HepG2 (cell line): Measurements from ENCODE around the gene ETV6. TPM values are rescaled to one million over a fixed set of nuclear protein-coding genes. Genes with fewer than 3 reads are reported as not detected.

Experiments used
- ATAC-seq: fragments of 200-7000 bp; cut with Tn5 transposase; 3 replicates; pipeline ENCODE4 v1.9.1; 2020; ENCODE audit warnings: mild to moderate bottlenecking, moderate library complexity
- BruUV-seq: library from RNA; stranded (reverse); fragments of 400-500 nt; replicated peaks from 2 replicates; lab custom pipeline; 2021; lab: Mats Ljungman, UMichigan
- CTCF ChIA-PET: fragments of 300-600 bp; formaldehyde crosslinking; extraction: SDS; loops from one replicate; lab custom pipeline; 2021; ENCODE audit warnings: low total read pairs, inconsistent platforms, low intra/inter-chr PET ratio; lab: Yijun Ruan, JAX
- POLR2A ChIA-PET: fragments of 350-600 bp; sonication (Branson Sonifier 250); formaldehyde crosslinking; loops from one replicate; lab custom pipeline; 2020; ENCODE audit warnings: antibody characterized with exemption, inconsistent platforms; lab: Yijun Ruan, JAX
- DNase-seq: peaks from one replicate; pipeline ENCODE4 v3.0.0-alpha.2; 2015; ENCODE audit warnings: low spot score
- FAIRE-seq: peaks from 3 replicates; lab custom pipeline; 2011; peaks lifted over from hg19 to GRCh38; lab: Jason Lieb, UNC
- H2AFZ ChIP-seq: one replicate; pipeline ENCODE4 v1.6.1; 2011; ENCODE audit warnings: low read length, inconsistent platforms
- H3K27ac ChIP-seq: fragments of 300-600 bp; 3 replicates; pipeline ENCODE4 v1.8.0; 2011; ENCODE audit warnings: mixed run types, mild to moderate bottlenecking, mixed read lengths, low read length, inconsistent platforms; ENCODE audit not compliant: insufficient read depth; ENCODE audit errors: extremely low read length
- H3K27me3 ChIP-seq, 2 experiments: fragments of 200-600 bp in 1 of 2; 2 replicates in 1 of 2; 3 replicates in 1 of 2; pipeline versions ENCODE4 v1.6.0 to v1.8.0; 2011; ENCODE audit warnings: low read length in 2 of 2, mild to moderate bottlenecking in 2 of 2, moderate library complexity in 2 of 2, inconsistent platforms in 1 of 2; ENCODE audit not compliant: insufficient read depth in 2 of 2, control insufficient read depth in 1 of 2
- H3K36me3 ChIP-seq, 2 experiments: fragments of 200-600 bp in 1 of 2; replicated peaks in 1 of 2; 2 replicates in 1 of 2; 3 replicates in 1 of 2; pipeline versions ENCODE4 v1.5.1 to v1.8.0; 2011; ENCODE audit warnings: low read length in 2 of 2, inconsistent platforms in 1 of 2; ENCODE audit not compliant: insufficient read depth in 2 of 2, control insufficient read depth in 1 of 2
- H3K4me1 ChIP-seq: 2 replicates; pipeline ENCODE4 v1.5.1; 2012; ENCODE audit warnings: low read length, inconsistent platforms; ENCODE audit not compliant: insufficient read depth
- H3K4me2 ChIP-seq: 2 replicates; pipeline ENCODE4 v1.6.0; 2011; ENCODE audit warnings: low read depth, low read length, inconsistent platforms
- H3K4me3 ChIP-seq, 3 experiments: fragments of 200-600 bp in 1 of 3; sonication (generic), shearing (Covaris generic) in 1 of 3; replicated peaks in 1 of 3; 2 replicates each; pipeline ENCODE4 v1.5.1; 2011 to 2016; ENCODE audit warnings: low read length in 3 of 3, inconsistent platforms in 2 of 3, low read depth in 2 of 3, mild to moderate bottlenecking in 2 of 3, control low read depth in 1 of 3, mixed read lengths in 1 of 3; ENCODE audit not compliant: insufficient read depth in 1 of 3
- H3K79me2 ChIP-seq: one replicate; pipeline ENCODE4 v1.6.1; 2011; ENCODE audit warnings: low read length, inconsistent platforms; ENCODE audit not compliant: insufficient read depth
- H3K9ac ChIP-seq: 2 replicates; pipeline ENCODE4 v1.6.0; 2011; ENCODE audit warnings: mild to moderate bottlenecking, low read depth, low read length, inconsistent platforms; ENCODE audit not compliant: insufficient read depth
- H3K9me3 ChIP-seq: 2 replicates; pipeline ENCODE4 v1.5.1; 2012; ENCODE audit warnings: mild to moderate bottlenecking, low read length
- H4K20me1 ChIP-seq: 2 replicates; pipeline ENCODE4 v1.6.0; 2011; ENCODE audit warnings: inconsistent platforms, mild to moderate bottlenecking, low read length, moderate library complexity; ENCODE audit not compliant: insufficient read depth
- HOXA3 ChIP-seq: sonication (generic); formaldehyde crosslinking; IDR thresholded peaks from 2 replicates; pipeline ENCODE4 v1.5.0; 2020; ENCODE audit warnings: missing genetic modification reagents
- KLF6 ChIP-seq: IDR thresholded peaks from 2 replicates; pipeline ENCODE4 v1.8.0; 2016; ENCODE audit warnings: missing biosample characterization, missing genetic modification reagents
- NCOA1 ChIP-seq: sonication (generic); formaldehyde crosslinking; IDR thresholded peaks from 2 replicates; pipeline ENCODE4 v1.9.0; 2021; ENCODE audit warnings: missing genetic modification reagents
- NFIB ChIP-seq: sonication (generic); formaldehyde crosslinking; IDR thresholded peaks from 2 replicates; pipeline ENCODE4 v1.9.0; 2021; ENCODE audit warnings: missing genetic modification reagents, mild to moderate bottlenecking, borderline replicate concordance
- NR3C1 ChIP-seq: sonication (generic); formaldehyde crosslinking; IDR thresholded peaks from 2 replicates; pipeline ENCODE4 v1.4.0; 2020; ENCODE audit warnings: missing genetic modification reagents
- PHF5A ChIP-seq: IDR thresholded peaks from one replicate; pipeline ENCODE4 v1.6.1; 2018; ENCODE audit warnings: low read depth, missing genetic modification reagents; ENCODE audit not compliant: unreplicated experiment
- RFX1 ChIP-seq: fragments of 450-650 bp; IDR thresholded peaks from 2 replicates; pipeline ENCODE4 v1.6.1; 2017
- ZBTB20 ChIP-seq: sonication (generic); formaldehyde crosslinking; IDR thresholded peaks from 2 replicates; pipeline ENCODE4 v1.8.1; 2023; ENCODE audit warnings: missing genetic modification reagents, low read depth, mild to moderate bottlenecking, borderline replicate concordance
- ZNF121 ChIP-seq: sonication (generic); formaldehyde crosslinking; IDR thresholded peaks from 2 replicates; pipeline ENCODE4 v1.5.0; 2020; ENCODE audit warnings: mild to moderate bottlenecking, missing genetic modification reagents
- ZNF382 ChIP-seq: sonication (generic); formaldehyde crosslinking; IDR thresholded peaks from 2 replicates; pipeline ENCODE4 v1.5.0; 2020; ENCODE audit warnings: missing genetic modification reagents, mild to moderate bottlenecking, borderline replicate concordance
- in situ Hi-C: cut with HindIII; loops from 2 replicates; pipeline ENCODE4 v1.10.0; 2017; ENCODE audit warnings: low pct_unique_long_range_greater_than_20kb; ENCODE audit not compliant: extremely low pct_ligation_motif_present
- intact Hi-C: fragments of 100-400 bp; cut with micrococcal nuclease; formaldehyde crosslinking; loops from one replicate; pipeline ENCODE4 v1.10.0; 2022; ENCODE audit not compliant: unreplicated experiment
- polyA plus RNA-seq, 8 experiments: library from polyadenylated mRNA; depleted of rRNA in 3 of 8; stranded (reverse) in 7 of 8; unstranded in 1 of 8; fragments of >200 nt; fragmentation: Illumina TruSeq in 4 of 8; extraction: Trizol in 4 of 8; gene quantifications; 2 replicates each; pipeline versions ENCODE4 v1.2.1 to v1.2.3, GENCODE V29; 2011 to 2016; ENCODE audit warnings: low read depth in 4 of 8, missing spikeins in 1 of 8, mixed read lengths in 1 of 8; ENCODE audit not compliant: insufficient read depth in 1 of 8
- total RNA-seq, 5 experiments: library from RNA; depleted of rRNA; stranded (reverse); fragments of >200 nt; fragmentation: Illumina TruSeq; extraction: Trizol; gene quantifications; 2 replicates each; pipeline ENCODE4 v1.2.3, GENCODE V29; 2016; ENCODE audit warnings: low read depth in 1 of 5
- TF ChIP-seq, protein P1 (sequence below): sonication (generic); formaldehyde crosslinking; IDR thresholded peaks from 2 replicates; pipeline ENCODE4 v1.5.0; 2020; ENCODE audit warnings: mild to moderate bottlenecking, missing genetic modification reagents, borderline replicate concordance
- TF ChIP-seq, protein P2 (sequence below): sonication (generic); formaldehyde crosslinking; IDR thresholded peaks from 2 replicates; pipeline ENCODE4 v1.5.0; 2020; ENCODE audit warnings: missing genetic modification reagents, mild to moderate bottlenecking, borderline replicate concordance
- TF ChIP-seq, protein P3 (sequence below): sonication (generic); formaldehyde crosslinking; conservative IDR thresholded peaks from 2 replicates; pipeline ENCODE4 v1.4.0; 2020; ENCODE audit warnings: missing genetic modification reagents
- TF ChIP-seq, protein P4 (sequence below): sonication (generic); formaldehyde crosslinking; IDR thresholded peaks from 2 replicates; pipeline ENCODE4 v1.4.0; 2020; ENCODE audit warnings: missing genetic modification reagents, borderline replicate concordance

Gene ETV6
- total and polyA plus RNA-seq, 2 of the 13 experiments (the other 11 are each of a cell fraction or from before 2014, with no cell fraction given) = 2.2 to 3.0 TPM

DNA sequence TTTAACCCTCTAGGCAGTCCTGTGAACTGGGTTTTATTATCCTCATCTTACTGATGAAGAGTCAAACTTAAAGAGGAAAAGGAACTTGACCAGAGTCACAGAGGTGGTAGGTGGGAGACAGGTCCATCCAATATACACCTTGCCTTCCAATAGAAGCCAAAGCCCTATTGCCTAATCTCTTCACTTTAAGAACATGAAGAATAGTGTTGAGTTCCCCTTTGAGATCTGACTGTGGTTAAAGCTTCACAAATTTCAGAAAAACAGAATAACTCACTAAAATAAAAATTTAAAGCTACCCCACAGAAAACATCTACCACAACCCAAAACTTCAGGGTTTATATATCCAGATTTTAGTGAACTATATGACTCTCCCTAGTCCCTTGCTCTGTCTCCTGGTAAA lies 115.4 kb downstream of the ETV6 start:
- H3K4me2 ChIP-seq = no peak overlapping the region
- no peaks in the 10 kb centered on the region for H3K27me3 ChIP-seq
- H3K9ac ChIP-seq = no peak overlapping the region
- DNase-seq (no peak), FAIRE-seq (no peak)
- H3K36me3 ChIP-seq = no peaks in the 10 kb centered on the region
- in situ Hi-C loops (no loop called here), intact Hi-C loops (no loop called here)
- peaks cover 35% of the 10 kb centered on the region for H3K4me1 ChIP-seq
- ChIA-PET CTCF (no interaction called here), POLR2A (no interaction called here)
- no peaks in the 10 kb centered on the region for H3K79me2 ChIP-seq
- TF ChIP-seq, protein P1, sequence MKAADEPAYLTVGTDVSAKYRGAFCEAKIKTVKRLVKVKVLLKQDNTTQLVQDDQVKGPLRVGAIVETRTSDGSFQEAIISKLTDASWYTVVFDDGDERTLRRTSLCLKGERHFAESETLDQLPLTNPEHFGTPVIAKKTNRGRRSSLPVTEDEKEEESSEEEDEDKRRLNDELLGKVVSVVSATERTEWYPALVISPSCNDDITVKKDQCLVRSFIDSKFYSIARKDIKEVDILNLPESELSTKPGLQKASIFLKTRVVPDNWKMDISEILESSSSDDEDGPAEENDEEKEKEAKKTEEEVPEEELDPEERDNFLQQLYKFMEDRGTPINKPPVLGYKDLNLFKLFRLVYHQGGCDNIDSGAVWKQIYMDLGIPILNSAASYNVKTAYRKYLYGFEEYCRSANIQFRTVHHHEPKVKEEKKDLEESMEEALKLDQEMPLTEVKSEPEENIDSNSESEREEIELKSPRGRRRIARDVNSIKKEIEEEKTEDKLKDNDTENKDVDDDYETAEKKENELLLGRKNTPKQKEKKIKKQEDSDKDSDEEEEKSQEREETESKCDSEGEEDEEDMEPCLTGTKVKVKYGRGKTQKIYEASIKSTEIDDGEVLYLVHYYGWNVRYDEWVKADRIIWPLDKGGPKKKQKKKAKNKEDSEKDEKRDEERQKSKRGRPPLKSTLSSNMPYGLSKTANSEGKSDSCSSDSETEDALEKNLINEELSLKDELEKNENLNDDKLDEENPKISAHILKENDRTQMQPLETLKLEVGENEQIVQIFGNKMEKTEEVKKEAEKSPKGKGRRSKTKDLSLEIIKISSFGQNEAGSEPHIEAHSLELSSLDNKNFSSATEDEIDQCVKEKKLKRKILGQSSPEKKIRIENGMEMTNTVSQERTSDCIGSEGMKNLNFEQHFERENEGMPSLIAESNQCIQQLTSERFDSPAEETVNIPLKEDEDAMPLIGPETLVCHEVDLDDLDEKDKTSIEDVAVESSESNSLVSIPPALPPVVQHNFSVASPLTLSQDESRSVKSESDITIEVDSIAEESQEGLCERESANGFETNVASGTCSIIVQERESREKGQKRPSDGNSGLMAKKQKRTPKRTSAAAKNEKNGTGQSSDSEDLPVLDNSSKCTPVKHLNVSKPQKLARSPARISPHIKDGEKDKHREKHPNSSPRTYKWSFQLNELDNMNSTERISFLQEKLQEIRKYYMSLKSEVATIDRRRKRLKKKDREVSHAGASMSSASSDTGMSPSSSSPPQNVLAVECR (CRISPR knock-in tag) = no peak
- TF ChIP-seq, protein P2, sequence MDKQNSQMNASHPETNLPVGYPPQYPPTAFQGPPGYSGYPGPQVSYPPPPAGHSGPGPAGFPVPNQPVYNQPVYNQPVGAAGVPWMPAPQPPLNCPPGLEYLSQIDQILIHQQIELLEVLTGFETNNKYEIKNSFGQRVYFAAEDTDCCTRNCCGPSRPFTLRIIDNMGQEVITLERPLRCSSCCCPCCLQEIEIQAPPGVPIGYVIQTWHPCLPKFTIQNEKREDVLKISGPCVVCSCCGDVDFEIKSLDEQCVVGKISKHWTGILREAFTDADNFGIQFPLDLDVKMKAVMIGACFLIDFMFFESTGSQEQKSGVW = no peak
- no peak for TF ChIP-seq NCOA1 (CRISPR knock-in tag)
- no peak for TF ChIP-seq NR3C1 (CRISPR knock-in tag)
- TF ChIP-seq, protein P3, sequence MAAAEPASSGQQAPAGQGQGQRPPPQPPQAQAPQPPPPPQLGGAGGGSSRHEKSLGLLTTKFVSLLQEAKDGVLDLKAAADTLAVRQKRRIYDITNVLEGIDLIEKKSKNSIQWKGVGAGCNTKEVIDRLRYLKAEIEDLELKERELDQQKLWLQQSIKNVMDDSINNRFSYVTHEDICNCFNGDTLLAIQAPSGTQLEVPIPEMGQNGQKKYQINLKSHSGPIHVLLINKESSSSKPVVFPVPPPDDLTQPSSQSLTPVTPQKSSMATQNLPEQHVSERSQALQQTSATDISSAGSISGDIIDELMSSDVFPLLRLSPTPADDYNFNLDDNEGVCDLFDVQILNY = no peak
- TF ChIP-seq HOXA3 = no peak
- TF ChIP-seq NFIB (CRISPR knock-in tag) = no peak
- TF ChIP-seq RFX1 = no peak
- TF ChIP-seq KLF6 (CRISPR knock-in tag) = no peak
- TF ChIP-seq ZNF382 (CRISPR knock-in tag) = no peak
- no peak for TF ChIP-seq PHF5A (CRISPR knock-in tag)
- no peak for TF ChIP-seq ZNF121 (CRISPR knock-in tag)
- no peak for TF ChIP-seq ZBTB20 (CRISPR knock-in tag)
- TF ChIP-seq, protein P4, sequence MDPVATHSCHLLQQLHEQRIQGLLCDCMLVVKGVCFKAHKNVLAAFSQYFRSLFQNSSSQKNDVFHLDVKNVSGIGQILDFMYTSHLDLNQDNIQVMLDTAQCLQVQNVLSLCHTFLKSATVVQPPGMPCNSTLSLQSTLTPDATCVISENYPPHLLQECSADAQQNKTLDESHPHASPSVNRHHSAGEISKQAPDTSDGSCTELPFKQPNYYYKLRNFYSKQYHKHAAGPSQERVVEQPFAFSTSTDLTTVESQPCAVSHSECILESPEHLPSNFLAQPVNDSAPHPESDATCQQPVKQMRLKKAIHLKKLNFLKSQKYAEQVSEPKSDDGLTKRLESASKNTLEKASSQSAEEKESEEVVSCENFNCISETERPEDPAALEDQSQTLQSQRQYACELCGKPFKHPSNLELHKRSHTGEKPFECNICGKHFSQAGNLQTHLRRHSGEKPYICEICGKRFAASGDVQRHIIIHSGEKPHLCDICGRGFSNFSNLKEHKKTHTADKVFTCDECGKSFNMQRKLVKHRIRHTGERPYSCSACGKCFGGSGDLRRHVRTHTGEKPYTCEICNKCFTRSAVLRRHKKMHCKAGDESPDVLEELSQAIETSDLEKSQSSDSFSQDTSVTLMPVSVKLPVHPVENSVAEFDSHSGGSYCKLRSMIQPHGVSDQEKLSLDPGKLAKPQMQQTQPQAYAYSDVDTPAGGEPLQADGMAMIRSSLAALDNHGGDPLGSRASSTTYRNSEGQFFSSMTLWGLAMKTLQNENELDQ (CRISPR knock-in tag) = no peak
- TF ChIP-seq, all 625 proteins: peak for 0
- no peak for ATAC-seq
- H2AFZ ChIP-seq = no peak overlapping the region
- H3K27ac ChIP-seq = no peak overlapping the region
- H3K9me3 ChIP-seq = no peaks in the 10 kb centered on the region
- BruUV-seq = no TSS peak
- H4K20me1 ChIP-seq = no peaks in the 10 kb centered on the region
- no peak overlapping the region for H3K4me3 ChIP-seq
